GM18499 (cell line): Measurements from ENCODE around the gene C1orf167.

ENCODE experiments used
- ATAC-seq: cut with Tn5 transposase; IDR thresholded peaks from one replicate; pipeline ENCODE4 v1.9.1; 2021; ENCODE audit warnings: moderate number of reproducible peaks; ENCODE audit not compliant: insufficient read depth, unreplicated experiment

C1orf167 gene

GRCh38 chr1:11782127-11782708, 20.2 kb downstream of the C1orf167 start:
- ATAC-seq, result no peak

GRCh38 chr1:11783556-11783955, 21.6 kb downstream of the C1orf167 start:
- no peak for ATAC-seq

GRCh38 chr1:11784256-11784992, 22.4 kb downstream of the C1orf167 start:
- ATAC-seq, result no peak

GRCh38 chr1:11784993-11785769, 23.2 kb downstream of the C1orf167 start:
- ATAC-seq, result no peak

GRCh38 chr1:11786168-11786567, 24.2 kb downstream of the C1orf167 start:
- no peak for ATAC-seq

- no peak for ATAC-seq
Observed at GRCh38 chr1:11787251-11787803, 25.3 kb downstream of the C1orf167 start.

GRCh38 chr1:11787804-11788436, 25.9 kb downstream of the C1orf167 start:
- no peak for ATAC-seq

- ATAC-seq, result no peak
Observed at GRCh38 chr1:11788549-11789053, 26.6 kb downstream of the C1orf167 start.

GRCh38 chr1:11789126-11790067, 27.4 kb downstream of the C1orf167 start:
- ATAC-seq, result no peak

- no peak for ATAC-seq
Observed at GRCh38 chr1:11790101-11790879, 28.3 kb downstream of the C1orf167 start.

GRCh38 chr1:11790880-11791715, 29.1 kb downstream of the C1orf167 start:
- ATAC-seq, result no peak

- no peak for ATAC-seq
Observed at GRCh38 chr1:11792106-11792505, 30.1 kb downstream of the C1orf167 start.

- no peak for ATAC-seq
Observed at GRCh38 chr1:11793819-11794218, 31.8 kb downstream of the C1orf167 start.

- ATAC-seq, result no peak
Observed at GRCh38 chr1:11794446-11795237, 32.6 kb downstream of the C1orf167 start.

- ATAC-seq, result no peak
Observed at GRCh38 chr1:11795238-11795890, 33.4 kb downstream of the C1orf167 start.

- ATAC-seq, result no peak
Observed at GRCh38 chr1:11796036-11796828, 34.2 kb downstream of the C1orf167 start.
